OCI-LY1 (cell line): Measurements from ENCODE around the gene NLK.

Experiments
- EZH2 ChIP-seq: fragments of 200-600 bp; sonication (generic), shearing (Covaris generic); IDR thresholded peaks from 2 replicates; pipeline ENCODE4 v1.8.0; 2017; ENCODE audit warnings: borderline replicate concordance, mixed run types, mild to moderate bottlenecking, antibody characterized with exemption, low read length, moderate library complexity, mixed read lengths
- TF ChIP-seq, protein P1 (sequence below): fragments of 200-600 bp; sonication (generic), shearing (Covaris generic); IDR thresholded peaks from 2 replicates; pipeline ENCODE4 v1.5.1; 2017; ENCODE audit warnings: mild to moderate bottlenecking, antibody characterized with exemption, low read length, moderate library complexity, mixed read lengths

DNA sequence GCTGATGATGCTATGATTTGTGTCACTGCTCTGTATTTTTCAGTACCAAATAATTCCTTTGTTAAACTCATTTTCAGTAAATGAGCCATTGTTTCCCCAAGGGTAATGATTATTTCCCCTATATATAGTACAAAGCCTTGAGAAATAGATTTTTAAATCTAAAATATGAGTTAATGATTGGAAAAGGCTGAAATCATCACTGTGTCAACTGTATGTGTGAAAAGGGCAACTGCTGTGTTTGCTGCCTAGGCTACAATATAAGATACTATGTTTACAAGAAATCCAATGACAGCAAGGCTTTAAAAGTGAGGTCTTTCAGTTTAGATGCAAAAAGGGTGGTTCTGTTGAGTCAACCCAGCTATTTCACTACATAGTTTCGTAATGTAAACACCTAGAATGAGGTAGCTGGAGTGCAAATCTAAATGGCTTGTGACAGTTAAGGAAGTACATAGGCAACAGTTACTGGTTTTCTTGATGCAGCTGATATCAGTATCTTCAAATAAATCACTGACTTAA lies 15.3 kb downstream of the NLK start:
- TF ChIP-seq, protein P1, sequence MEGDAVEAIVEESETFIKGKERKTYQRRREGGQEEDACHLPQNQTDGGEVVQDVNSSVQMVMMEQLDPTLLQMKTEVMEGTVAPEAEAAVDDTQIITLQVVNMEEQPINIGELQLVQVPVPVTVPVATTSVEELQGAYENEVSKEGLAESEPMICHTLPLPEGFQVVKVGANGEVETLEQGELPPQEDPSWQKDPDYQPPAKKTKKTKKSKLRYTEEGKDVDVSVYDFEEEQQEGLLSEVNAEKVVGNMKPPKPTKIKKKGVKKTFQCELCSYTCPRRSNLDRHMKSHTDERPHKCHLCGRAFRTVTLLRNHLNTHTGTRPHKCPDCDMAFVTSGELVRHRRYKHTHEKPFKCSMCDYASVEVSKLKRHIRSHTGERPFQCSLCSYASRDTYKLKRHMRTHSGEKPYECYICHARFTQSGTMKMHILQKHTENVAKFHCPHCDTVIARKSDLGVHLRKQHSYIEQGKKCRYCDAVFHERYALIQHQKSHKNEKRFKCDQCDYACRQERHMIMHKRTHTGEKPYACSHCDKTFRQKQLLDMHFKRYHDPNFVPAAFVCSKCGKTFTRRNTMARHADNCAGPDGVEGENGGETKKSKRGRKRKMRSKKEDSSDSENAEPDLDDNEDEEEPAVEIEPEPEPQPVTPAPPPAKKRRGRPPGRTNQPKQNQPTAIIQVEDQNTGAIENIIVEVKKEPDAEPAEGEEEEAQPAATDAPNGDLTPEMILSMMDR, result no peak
- TF ChIP-seq EZH2, result no peak
